SU-DHL-6 (cell line): ENCODE results near the gene SNX9.

Experiments used
- CTCF ChIP-seq: fragments of 200-600 bp; sonication (generic); IDR thresholded peaks from one replicate; pipeline ENCODE4 v1.5.1; 2017; ENCODE audit warnings: antibody characterized with exemption, mild to moderate bottlenecking, low read length, moderate library complexity; ENCODE audit not compliant: insufficient read depth, poor library complexity, severe bottlenecking
- EZH2phosphoT487 ChIP-seq: fragments of 200-600 bp; sonication (generic), shearing (Covaris generic); conservative IDR thresholded peaks from 2 replicates; pipeline ENCODE4 v1.6.1; 2018; ENCODE audit warnings: mild to moderate bottlenecking, antibody characterized with exemption, low read length, moderate library complexity, mixed read lengths

- TF ChIP-seq CTCF: no peak
- no peak for TF ChIP-seq EZH2phosphoT487
Observed at GRCh38 chr6:157787080-157787479, 36.0 kb upstream of the SNX9 start.
